ENCODE results near the gene SEC14L1.
A peak's percentile ranks its signal among the peaks of the same experiment; 100 is the strongest.

SEC14L1 gene

DNA sequence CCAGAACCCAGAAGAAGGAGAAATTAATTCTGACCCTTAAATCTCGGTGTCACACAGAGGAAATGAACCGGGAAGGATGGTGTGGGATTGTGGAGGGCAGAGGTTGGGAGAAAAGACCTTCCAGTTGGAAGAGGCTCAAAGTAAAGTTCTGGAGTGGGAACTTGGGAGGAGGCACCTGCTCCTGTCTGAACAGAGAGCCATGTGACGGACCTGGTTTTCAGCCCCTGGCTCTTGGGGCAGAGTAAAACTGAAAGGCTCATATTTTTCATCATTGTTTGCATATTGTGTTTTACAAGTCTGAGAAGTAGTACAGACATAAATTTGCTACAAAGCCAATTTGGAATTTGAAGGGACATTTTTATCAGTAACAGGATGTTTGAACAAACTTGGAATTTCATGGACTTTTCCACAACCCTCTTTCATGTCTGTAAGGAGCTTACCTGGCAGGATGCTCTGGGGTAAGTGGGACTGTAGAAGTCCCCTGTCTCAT, 24.4 kb upstream of the SEC14L1 start:
- DNase-seq: no peak

DNA sequence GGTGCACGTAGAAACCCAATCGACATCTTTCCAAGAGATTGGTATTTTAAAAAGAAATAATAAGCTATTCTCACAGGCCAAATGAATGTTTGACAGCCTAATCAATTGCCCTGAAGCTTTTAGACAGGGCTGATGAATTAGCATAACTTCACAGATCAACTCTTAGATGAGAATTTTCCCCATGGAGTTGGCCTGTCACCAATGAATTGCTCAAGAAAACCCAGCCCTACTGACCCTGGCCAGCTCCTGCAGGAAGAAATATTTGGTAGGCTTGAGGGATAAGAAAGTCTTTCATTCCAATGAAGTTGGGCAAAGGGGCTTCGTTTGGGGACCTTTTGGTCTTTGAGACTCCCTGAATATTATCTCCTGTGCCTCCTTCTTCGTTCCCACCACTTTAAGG, 23.4 kb upstream of the SEC14L1 start:
- no peak for DNase-seq

DNA sequence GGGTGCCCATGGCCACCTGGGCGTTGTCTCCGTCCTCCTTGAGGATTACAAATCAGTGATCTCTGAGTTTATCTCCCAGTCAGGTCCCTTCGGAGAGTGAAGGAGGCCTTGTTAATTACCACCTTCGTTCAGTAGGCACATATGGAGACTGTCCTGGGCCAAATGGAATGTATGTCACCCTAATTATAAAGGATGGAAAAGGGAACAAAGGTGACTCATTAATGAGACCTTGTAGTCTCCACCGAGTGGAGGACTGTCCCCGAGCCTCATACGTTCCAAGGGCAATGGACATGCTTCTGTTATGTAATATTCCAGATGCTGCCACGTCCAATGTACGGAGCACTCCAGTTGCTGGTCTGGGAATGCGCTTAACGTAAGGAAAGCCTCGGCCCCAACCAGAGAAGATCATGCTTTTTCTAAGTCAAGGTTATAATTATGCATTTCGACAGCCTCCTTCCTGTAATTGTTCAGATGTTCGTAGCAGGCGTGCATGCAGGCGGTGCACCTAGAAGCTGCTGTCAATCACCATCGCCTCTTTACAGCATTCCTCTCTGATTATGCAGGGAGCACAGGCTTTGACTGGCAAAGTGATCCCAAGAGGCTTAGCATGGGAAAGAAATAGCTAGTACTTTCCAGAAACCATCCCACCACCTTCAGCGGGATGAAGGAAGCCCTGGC, 22.4 kb upstream of the SEC14L1 start:
- DNase-seq: no peak

DNA sequence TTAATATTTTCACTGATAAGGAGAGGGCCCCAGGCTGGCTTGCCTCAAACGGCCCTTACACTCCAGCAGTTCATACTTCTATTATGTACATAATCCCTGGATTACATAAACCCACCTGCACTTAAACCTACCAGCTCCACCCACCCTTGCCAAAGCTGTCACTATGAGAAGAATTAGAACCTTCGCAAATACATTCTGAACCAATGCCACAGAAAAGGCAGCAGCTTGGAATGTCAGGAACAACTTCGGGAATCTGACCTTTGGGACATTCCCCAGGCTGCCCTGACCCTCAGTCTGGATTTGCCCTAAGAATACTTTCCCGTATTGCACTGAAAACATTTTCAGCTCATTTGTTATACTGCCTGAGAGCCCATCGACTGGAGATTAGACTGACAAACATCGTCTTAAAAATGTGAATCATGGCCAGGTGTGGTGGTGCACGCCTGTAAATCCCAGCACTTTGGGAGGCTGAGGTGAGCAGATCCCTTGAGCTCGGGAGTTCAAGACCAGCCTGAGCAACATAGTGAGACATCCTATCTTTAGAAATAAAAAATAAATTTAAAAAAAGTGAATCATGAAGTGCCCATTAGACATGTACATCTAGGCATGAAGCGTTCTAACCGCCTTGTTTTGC, 21.0 kb upstream of the SEC14L1 start:
- DNase-seq: no peak

DNA sequence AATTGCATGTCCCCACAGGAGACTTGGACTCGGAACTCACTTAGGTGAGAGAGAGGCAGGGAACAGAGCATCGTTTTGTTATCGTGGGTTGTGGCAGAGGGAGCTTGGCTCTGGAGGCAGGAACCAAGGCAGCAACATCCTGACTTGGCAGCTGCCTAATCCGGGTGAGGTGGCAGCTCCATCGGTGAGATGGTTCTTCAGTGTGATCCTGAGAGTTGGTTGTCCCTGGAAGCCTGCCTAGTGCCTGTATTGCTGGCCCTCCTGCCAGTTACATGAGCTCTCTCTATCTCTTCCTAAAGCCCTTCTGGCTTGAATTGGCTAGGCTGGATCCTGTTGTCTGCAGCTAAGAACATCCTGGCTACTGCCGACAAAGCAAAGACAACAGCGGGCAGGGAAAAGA, 19.9 kb upstream of the SEC14L1 start:
- no peak for DNase-seq

DNA sequence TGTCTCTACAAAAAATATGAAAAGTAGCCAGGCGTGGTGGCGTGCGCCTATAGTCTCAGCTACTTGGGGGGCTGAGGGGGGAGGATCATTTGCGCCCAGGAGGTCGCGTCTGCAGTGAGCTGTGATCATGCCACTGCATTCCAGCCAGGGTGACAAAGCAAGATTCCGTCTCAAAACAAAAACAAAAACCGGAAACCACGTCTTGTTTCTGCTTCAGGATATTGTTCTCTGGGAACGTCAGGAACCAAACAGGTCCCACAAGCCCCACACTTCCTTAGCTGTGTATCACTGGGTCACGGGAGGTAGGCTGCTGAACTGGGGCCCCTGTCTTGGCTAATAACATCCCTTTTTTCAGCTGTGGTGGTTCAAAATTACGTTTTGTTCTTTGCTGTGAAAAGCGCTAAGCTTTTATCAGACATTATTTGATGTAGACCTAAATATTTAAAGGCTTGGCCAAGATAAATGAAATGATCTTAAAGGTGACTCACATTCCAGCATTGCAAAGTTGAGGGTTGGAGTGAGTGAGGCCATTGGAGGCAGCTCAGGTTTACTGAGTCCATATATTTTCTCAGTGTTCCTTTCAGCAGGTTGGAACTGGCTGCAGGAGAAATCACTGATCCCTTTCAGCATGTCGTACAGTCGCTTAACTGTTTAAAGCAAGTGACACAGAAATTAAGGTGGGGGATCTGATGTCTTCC, 16.4 kb upstream of the SEC14L1 start:
- DNase-seq: no peak

DNA sequence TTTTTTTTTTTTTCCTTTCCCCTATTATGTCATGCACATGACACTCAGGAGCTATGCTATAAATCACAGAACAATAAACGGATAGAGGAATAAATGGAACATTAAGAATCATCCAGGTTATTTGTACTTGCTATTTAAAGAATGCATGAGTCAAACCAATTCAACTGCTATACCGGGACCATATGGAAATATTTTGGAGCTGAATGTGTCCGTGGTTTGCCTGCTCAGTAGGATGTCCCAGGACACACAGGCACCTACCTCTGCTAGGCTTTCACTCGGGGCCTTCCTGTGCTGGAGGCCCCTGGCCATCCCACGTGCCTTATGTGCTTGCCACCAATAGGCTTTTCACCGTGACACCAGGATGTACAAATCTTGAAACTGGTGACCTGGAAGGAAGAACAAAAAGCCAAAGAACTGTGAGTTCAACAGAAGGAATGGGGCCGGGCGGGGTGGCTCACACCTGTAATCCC, 15.3 kb upstream of the SEC14L1 start:
- no peak for DNase-seq

DNA sequence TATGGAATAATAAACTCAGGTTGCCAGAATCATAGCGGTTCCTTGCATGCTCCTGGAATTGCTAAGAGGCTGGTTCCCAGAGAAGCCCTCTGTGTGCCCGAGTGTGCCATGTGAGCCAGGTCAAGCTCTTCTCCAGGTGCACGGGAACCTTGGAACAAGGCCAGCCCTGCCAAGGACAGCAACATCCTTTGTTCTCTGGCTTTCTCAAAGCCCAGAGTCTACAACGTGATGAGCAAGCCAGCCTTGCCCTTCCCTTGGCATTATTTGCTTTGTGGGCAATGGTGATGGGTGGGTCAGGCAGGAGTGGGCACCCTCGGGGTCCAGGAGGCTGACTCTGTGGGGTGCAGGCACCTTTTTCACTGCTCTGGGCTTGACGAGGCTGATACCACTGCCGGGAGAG, 14.2 kb upstream of the SEC14L1 start:
- DNase-seq: no peak

DNA sequence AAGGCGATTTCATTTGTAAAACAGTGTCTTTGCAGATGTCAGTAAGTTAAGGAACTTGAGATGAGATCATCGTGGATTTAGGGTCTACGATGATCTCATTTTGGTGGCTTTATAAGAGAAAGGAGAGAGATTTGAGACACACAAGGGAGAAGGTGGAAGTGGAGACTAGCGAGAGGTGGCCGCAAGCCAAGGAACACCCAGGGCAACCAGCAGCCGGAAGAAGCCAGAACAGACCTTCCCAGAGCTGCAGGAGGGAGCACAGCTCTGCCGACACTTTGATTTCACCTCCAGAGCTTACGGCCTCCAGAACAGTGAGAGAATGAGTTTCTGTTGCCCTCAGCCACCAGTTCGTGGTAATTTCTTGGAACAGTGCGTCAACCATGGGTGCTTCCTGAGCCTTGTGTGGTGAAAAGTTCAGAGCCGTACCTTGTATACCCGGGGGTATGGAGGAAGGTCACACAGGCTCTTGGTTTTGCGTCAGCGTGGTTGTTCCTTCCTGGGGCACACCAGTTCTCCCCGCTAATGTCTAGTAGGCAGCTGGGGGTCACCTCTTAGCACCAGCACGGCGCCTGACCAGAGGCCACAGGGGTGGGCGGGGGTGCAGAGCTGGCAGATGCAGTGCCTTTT, 12.9 kb upstream of the SEC14L1 start:
- DNase-seq: peak in 2 of 4 experiments; percentile 57

DNA sequence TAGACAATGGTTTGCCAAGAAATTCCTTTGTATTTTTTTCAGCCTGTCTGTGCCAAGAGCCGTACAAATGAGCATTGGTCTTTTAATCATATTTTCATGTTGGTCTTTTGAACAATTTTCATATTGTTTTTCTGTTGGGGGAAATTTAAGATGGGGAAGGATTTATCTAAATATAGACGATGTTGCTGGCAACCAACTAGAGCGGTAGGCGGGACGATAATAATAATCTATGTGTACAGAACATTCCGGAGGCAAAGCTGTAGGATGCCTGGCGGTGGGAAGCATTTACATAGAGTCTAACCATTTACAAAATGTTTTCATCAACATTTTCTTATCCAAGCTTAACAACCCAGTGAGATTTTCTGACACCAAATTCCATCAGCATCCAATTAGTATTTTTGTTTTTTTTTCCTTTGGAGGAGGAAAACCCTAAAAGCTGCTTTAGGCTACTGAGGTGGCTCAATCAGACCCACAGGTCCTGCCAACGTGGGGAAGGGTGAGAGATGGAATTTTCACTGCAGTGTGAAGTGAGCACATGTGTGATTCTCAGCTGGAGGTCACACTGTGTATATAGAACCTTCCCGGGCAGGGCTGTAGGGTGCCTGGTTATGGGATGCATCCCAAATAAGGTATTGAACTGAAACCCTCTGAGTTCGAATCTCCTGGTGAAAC, 11.7 kb upstream of the SEC14L1 start:
- DNase-seq: no peak

DNA sequence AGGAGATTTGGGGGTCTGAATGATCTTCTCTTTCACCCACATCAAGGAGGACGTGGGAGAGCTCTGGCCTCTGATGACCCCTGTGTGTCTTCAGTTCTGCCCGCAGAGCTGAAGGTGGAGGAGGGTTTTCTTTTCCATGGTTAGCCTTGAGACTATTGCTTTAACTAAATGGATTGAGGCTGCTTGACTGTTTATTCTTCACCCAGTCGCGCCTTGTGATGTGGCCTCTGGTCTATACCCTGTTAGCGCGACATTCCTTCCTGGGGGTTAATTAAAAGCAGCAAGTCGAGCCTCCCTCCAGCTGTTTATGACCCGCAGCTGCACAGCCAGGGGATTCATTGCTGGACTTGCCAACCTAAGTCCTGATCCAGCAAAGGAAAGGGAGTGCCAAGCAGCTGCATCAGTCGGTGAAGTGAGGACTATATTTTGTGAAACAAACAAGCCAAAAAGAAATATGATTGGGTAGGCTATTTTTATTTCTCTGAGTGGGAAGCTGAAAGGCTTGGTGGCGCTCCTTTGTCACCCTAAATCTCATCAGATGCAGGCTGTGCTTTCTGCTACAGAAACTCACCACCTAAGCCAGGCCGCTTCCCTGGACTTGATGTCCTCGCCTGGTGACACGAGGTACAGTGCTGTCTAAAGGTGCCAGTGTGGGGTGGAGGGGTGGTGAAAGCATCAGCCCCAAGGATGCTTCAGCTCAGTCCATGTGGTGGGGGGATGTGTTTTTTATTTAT, 11.0 kb upstream of the SEC14L1 start:
- DNase-seq: no peak

DNA sequence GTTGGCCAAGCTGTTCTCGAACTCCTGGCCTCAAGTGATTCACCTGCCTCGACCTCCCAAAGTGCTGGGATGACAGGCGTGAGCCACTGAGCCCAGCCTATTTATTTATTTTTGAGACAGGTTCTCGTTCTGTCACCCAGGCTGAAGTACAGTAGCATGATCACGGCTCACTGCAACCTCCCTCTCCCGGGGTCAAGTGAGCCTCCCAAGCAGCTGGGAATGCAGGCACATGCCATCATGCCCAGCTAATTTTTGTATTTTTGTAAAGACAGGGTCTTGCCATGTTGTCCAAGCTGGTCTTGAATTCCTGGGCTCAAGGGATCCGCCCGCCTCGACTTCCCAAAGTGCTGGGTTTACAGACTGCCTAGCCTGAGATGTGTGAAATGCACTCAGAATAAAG, 10.2 kb upstream of the SEC14L1 start:
- no peak for DNase-seq

DNA sequence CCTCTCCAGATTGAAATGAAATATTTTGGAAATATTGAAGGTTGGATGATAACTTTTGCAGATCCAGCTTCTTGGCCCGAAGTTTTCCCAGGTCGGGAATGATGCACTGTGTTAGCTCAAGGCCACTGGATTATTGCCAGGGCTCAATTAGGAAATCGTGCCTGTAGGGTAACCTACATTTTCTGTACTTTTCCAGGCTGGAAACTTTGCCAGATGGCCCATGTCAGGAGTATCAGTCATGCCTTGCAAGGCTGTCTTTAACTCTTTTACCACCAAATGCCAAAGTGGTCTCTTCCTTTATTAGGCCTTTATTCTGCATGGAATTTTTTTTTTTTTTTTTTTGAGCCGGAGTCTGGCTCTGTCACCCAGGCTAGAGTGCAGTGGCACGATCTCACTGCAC, 8.9 kb upstream of the SEC14L1 start:
- no peak for DNase-seq

DNA sequence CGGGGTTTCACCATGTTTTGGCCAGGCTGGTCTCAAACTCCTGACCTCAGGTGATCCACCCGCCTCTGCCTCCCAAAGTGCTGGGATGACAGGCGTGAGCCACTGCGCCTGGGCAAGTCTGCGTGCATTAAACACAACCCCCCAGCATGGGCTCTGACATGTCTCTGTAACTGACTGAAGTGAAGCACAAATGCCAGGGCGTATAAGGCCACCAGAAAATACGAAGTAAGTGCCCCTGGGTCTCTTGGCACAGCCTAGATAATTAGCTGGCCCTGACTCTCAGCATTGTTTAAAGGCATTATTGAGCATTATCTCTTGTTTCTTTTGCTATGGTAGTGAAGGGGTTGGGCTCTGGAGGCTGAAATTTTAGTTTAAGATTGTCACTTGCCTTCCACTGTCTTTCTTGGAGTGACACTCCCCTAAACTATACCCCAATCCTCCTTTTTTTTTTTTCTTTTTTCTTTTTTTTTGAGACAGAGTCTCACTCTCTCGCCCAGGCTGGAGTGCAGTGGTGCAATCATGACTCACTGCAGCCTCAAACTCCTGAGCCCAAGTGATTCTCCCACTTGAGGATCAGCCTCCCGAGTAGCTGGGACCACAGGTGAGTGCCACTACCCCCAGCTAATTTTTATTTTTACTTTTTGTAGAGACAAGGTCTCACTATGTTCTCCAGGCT, 8.2 kb upstream of the SEC14L1 start:
- no peak for DNase-seq

DNA sequence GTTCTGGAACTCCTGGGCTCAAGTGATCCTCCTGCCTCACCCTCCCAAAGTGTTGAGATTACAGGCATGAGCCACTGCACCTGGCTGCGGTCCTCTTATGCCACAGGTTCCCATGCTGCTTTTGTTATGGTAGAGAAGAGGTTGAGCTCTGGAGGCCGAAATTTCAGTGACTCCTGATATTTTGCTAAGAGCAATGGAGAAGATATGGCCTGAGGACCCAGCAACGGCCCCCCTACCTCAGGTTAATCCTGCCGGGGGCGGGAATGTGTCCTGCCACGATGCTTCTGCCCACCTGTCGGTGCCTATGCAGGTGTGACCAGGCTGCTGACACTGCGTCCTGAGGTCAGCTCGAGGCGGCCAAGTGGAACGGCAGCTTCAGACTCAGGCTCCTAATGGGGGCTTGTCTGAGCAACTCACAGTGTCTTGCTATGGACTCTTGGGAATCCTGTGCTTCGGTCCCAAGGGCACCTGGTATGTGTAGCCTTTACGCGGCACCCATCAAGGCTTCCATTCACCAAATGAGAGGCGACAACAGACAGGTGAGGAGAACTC, 7.6 kb upstream of the SEC14L1 start:
- DNase-seq: no peak

DNA sequence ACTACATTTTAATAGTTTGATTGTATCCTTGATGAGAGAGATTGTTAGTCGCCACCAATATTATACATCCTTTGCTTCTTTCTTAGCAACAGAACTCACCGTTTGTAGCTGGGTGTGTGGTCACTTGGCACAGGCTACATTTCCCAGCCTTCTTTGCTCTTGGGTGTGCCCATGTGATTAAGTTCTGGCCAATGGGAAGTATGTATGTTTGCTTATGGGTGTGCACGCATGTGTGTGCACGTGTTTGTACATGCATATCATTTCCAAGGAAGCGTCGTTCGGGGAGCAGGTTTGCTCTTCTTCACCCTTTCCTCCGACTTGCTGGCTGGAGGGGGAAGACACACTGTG, 4.4 kb upstream of the SEC14L1 start:
- DNase-seq: no peak

DNA sequence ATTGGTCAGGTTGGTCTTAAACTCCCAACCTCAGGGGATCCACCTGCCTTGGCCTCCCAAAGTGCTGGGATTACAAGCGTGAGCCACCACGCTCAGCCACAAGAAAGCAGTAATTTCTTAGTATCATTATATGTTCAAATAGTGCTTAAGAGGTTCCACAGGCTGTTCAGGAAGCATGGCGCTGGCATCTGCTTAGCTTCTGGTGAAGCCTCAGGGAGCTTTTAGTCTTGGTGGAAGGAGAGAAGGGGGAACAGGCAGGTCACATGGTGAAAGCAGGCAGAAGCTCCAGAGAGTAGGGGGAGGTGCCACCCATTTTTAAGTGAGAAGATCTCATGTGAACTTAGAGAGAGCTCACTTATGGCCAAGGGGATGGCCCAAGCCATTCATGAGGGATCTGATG, 3.7 kb upstream of the SEC14L1 start:
- no peak for DNase-seq

DNA sequence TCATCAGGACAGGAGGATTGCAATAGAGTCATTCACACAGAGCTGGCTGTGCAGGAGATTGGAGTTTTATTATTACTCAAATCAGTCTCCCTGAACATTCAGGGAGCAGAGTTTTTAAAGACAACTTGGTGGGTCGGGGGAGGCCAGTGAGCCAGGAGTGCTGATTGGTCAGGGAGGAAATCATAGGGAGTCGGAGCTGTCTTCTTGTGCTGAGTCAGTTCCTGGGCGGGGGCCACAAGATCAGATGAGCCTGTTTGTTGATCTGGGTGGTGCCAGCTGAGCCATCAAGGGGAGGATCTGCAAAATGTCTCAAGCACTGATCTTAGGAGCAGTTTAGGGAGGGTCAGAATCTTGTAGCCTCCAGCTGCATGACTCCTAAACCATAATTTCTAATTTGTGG, 2.9 kb upstream of the SEC14L1 start:
- peak in 1 of 4 experiments; percentile 6 for DNase-seq

DNA sequence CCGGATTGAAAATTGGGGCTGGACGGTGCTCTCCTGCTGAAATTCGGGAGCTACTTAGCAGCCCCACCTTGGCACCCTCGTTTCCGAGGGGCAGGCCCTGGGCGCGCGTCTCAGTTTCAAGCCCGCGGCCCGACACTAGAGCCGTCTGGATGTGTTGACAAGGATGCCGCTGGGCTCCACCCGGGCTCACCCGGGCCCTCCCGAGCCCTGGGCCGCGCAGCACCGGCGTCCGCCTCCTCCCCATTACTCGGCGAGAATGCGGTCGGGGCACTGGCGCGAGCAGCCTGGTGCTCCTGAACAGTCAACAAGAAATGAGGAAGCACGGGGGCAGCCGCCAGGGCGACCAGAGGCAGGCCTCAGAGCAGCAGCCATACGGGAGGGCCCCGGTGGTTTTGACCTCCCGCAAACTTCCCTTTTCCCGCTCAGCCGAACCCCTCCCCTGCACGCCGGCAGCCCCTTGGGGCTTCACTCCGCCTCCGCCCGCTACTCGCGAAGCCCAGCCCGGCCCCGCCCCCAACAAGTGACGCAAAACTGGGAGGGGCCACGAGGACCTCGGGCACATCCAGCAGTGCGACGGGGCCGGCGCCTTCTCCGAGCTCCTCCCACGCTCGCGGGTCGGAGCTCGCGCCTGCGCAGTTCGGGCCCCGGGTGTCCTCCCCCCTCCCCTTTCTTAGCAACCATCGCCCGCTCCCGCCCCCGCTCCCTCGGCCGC, 447 bp upstream of the SEC14L1 start:
- DNase-seq: peak; percentile 97 to 99 (median 98)

DNA sequence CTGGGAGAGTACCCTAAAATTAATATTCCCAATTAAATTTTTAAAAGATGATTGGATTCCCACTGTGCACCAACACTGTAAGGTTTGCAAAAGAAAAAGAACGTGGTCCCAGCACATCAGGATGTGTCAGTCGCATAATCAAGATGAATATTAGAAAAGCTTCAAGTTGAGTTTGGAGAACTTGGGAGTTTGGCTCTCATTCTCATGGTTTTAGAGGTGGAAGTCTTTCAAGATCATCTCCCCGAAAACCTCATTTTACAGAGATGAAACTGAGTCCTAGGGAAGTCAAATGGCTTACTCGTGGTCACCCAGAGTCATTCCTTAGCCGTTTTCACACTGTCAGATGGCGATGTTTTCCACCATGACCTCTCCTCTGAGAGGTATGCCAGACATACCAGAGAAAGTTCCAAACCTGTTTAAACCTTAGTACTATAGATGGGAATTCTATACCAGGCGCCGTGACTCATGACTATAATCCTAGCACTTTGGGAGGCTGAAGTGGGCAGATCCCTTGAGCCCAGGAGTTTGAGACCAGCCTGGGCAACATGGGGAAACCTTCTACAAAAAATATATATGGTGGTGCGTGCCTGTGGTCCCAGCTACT, 1.2 kb downstream of the SEC14L1 start:
- DNase-seq: no peak

Measured in activated naive CD4-positive, alpha-beta T cell (primary cell).